Measurements from ENCODE around the gene ASXL2. TPM values are rescaled to one million over a fixed set of nuclear protein-coding genes. Genes with fewer than 3 reads are reported as not detected.

ASXL2 gene
- total RNA-seq, 4 donors from 2014 or later: 22.9 to 27.6 (median 23.5) TPM

- Histone ChIP-seq H3K9me3 (no peaks in the 10 kb centered on the region), H3K36me3 (no peaks in the 10 kb centered on the region), H3K27ac (no peak overlapping the region), H3K27me3 (no peaks in the 10 kb centered on the region), H3K4me3 (no peak overlapping the region), H3K4me1 (peaks cover 2% of the 10 kb centered on the region)
- TF ChIP-seq POLR2AphosphoS5 (IDR thresholded peaks at IDR 0.05) (no peak), CTCF (IDR thresholded peaks at IDR 0.05) (no peak), POLR2A (IDR thresholded peaks at IDR 0.05) (no peak), EP300 (IDR thresholded peaks at IDR 0.05) (no peak)
- DNase-seq (ENCODE audit: low spot score in 2 of 2): no peak
Measured at GRCh38 chr2:25698752-25699151, 179.5 kb downstream of the ASXL2 start.

- Histone ChIP-seq H3K36me3 (no peaks in the 10 kb centered on the region), H3K27me3 (no peaks in the 10 kb centered on the region), H3K4me1 (peaks cover 2% of the 10 kb centered on the region), H3K9me3 (no peaks in the 10 kb centered on the region), H3K4me3 (no peak overlapping the region), H3K27ac (no peak overlapping the region)
- WGBS: 57% methylated on average over 17 of the region's 17 CpGs
- DNase-seq (ENCODE audit: low spot score in 2 of 2): peak in 1 of 2 donors; percentile 40
- TF ChIP-seq POLR2AphosphoS5 (IDR thresholded peaks at IDR 0.05) (no peak), EP300 (IDR thresholded peaks at IDR 0.05) (no peak), CTCF (IDR thresholded peaks at IDR 0.05) (no peak), POLR2A (IDR thresholded peaks at IDR 0.05) (no peak)
Measured at GRCh38 chr2:25697559-25698341, 180.5 kb downstream of the ASXL2 start.

- Histone ChIP-seq H3K27me3 (no peaks in the 10 kb centered on the region), H3K9me3 (no peaks in the 10 kb centered on the region), H3K4me3 (no peak overlapping the region), H3K4me1 (peaks cover 2% of the 10 kb centered on the region), H3K27ac (no peak overlapping the region), H3K36me3 (no peaks in the 10 kb centered on the region)
- WGBS: 85% methylated on average over 6 of the region's 6 CpGs
- peak in 1 of 2 donors; percentile 9 for DNase-seq (ENCODE audit: low spot score in 2 of 2)
- TF ChIP-seq POLR2A (IDR thresholded peaks at IDR 0.05) (no peak), POLR2AphosphoS5 (IDR thresholded peaks at IDR 0.05) (no peak), CTCF (IDR thresholded peaks at IDR 0.05) (no peak), EP300 (IDR thresholded peaks at IDR 0.05) (no peak)
Measured at GRCh38 chr2:25692737-25693445, 185.4 kb downstream of the ASXL2 start.

- TF ChIP-seq POLR2AphosphoS5 (IDR thresholded peaks at IDR 0.05): no peak
- no peak for TF ChIP-seq POLR2A (IDR thresholded peaks at IDR 0.05)
- Histone ChIP-seq H3K4me3 (no peak overlapping the region), H3K9me3 (no peaks in the 10 kb centered on the region), H3K4me1 (no peaks in the 10 kb centered on the region), H3K27me3 (no peaks in the 10 kb centered on the region), H3K36me3 (no peaks in the 10 kb centered on the region), H3K27ac (no peak overlapping the region)
- peak in 1 of 2 donors; percentile 57 for DNase-seq (ENCODE audit: low spot score in 2 of 2)
- WGBS: 78% methylated on average over 4 of the region's 4 CpGs
Measured at GRCh38 chr2:25692143-25692542, 186.1 kb downstream of the ASXL2 start.

GRCh38 chr2:25690058-25690457 lies 188.2 kb downstream of the ASXL2 start:
- WGBS: 25% methylated on average over 1 of the region's 1 CpG
- no peaks in the 10 kb centered on the region for H3K27me3 ChIP-seq
- no peaks in the 10 kb centered on the region for H3K36me3 ChIP-seq
- H3K4me3 ChIP-seq: no peak overlapping the region
- TF ChIP-seq POLR2A (IDR thresholded peaks at IDR 0.05) (no peak), POLR2AphosphoS5 (IDR thresholded peaks at IDR 0.05) (no peak), CTCF (IDR thresholded peaks at IDR 0.05) (no peak), EP300 (IDR thresholded peaks at IDR 0.05) (no peak)
- DNase-seq (ENCODE audit: low spot score in 2 of 2): peak; percentile 25 to 63
- H3K4me1 ChIP-seq: no peaks in the 10 kb centered on the region
- H3K27ac ChIP-seq: no peak overlapping the region
- no peaks in the 10 kb centered on the region for H3K9me3 ChIP-seq

Data from suprapubic skin (tissue), 4 donors.